Activated CD4-positive, alpha-beta T cell treated with anti-CD3 and anti-CD28 coated beads, Interleukin-2, Interleukin-4, amounts not matched to agents 100 ng/mL and 50 ng/mL, durations not matched to agents 16 hours and 8 hours (primary cell): ENCODE data around the gene SPEM3.

ENCODE experiments used
- DNase-seq: peaks from one replicate; pipeline ENCODE4 v3.0.0-alpha.2; 2020; ENCODE audit warnings: low spot score

SPEM3 gene

DNA sequence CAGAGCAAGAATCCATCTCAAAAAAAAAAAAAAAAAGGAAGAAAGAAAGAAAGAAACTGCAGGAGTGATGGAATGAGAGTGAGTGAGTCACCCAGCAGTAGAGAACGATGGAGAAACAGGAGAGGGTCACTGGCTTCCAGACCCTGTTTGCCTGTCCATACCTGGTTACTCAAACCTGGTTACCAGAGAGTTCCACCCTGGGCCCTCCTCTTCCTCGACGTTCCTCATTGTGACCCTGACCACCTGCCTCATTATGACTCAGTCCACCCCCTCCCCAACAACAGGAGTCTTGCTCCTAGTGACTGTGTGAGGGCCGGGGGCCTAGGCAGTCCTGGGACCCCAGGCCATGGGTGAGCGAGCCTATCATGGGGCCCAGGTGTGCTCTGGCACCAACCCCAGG lies at the start of gene SPEM3:
TSS of gene SPEM3 (plus strand) at position 301 of the 400 bp plus-strand sequence. CDS start at position 347, 46 bp downstream.
- no peak for DNase-seq

DNA sequence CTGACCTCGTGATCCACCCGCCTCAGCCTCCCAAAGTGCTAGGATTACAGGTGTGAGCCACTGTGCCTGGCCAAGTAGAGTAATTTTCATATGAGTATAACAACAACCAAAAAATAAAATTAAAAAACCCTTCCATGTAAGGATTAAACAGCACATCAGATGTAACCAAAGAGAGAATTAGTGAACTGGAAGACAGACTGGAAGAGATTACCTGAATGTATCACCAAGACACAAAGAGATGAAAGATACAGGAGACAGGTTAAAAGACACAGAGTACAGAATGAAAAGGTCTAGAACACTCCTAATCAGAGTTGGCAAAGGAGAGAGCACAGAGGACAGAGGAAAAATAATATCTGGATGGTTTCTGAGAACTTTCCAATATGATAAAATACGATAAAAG lies 49.5 kb upstream of the SPEM3 start:
- no peak for DNase-seq

- DNase-seq, result no peak
Measured at GRCh38 chr17:7380321-7380720, 48.3 kb upstream of the SPEM3 start.

GRCh38 chr17:7380855-7381683 lies 47.6 kb upstream of the SPEM3 start, which contains the start of gene TNK1:
Gene TNK1, plus strand, starts transcription at chr17:7381089. Its CDS starts 1,838 bp downstream, at chr17:7382927.
- DNase-seq, result no peak

DNA sequence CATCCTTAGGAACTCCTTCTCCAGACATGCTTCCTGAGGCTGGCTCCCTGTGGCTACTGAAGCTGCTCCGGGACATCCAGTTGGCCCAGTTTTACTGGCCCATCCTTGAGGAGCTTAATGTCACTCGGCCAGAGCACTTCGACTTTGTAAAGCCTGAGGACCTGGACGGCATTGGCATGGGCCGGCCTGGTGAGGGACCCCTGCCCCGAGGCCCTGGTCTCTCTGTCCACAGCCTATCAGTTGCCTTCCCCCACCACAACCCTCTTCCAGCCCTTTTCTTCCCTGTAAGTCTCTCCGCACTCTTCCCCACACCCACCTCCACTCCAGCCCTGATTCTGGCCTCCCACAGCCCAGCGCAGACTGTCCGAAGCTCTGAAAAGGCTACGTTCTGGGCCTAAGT lies 45.8 kb upstream of the SPEM3 start:
- no peak for DNase-seq

DNA sequence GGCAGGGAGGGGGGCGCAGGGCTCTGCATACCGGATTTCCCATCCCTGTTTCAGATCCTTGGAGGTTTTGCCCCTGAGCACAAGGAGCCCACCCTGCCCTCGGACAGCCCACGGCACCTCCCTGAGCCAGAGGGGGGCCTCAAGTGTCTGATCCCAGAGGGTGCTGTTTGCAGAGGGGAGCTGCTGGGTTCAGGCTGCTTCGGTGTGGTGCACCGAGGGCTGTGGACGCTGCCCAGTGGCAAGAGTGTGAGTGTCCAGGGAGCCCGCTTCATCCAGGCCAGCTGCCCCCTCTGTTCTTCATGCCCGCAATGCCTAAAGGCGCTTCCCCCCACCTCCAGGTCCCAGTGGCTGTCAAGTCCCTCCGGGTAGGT lies 45.3 kb upstream of the SPEM3 start:
- DNase-seq, result no peak

- peak; percentile 71 for DNase-seq
Measured at GRCh38 chr17:7383742-7384488, 44.7 kb upstream of the SPEM3 start.

DNA sequence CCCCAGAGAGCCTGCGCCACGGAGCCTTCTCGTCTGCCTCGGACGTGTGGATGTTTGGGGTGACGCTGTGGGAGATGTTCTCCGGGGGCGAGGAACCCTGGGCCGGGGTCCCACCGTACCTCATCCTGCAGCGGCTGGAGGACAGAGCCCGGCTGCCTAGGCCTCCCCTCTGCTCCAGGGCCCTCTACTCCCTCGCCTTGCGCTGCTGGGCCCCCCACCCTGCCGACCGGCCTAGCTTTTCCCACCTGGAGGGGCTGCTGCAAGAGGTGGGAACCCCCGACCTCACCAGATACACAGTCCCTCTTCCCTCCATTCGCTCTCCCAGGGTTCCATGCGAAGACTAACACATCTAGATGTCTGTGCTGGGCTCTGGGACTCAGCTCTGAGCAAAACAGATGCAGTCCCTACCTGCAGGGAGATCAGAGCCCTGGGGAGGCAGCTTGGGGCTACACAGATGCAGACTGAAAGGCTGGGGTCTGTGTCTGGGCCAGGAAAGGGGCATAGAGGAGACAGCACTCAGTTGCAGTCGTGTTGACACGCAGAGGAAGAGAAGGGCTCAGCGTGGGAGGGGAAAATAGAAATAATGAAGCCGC lies 44.1 kb upstream of the SPEM3 start:
- DNase-seq, result no peak

GRCh38 chr17:7388856-7389255 lies 39.8 kb upstream of the SPEM3 start:
- DNase-seq, result no peak

GRCh38 chr17:7389924-7390910 lies 38.4 kb upstream of the SPEM3 start:
- no peak for DNase-seq

- no peak for DNase-seq
Measured at GRCh38 chr17:7391307-7391706, 37.4 kb upstream of the SPEM3 start.

DNA sequence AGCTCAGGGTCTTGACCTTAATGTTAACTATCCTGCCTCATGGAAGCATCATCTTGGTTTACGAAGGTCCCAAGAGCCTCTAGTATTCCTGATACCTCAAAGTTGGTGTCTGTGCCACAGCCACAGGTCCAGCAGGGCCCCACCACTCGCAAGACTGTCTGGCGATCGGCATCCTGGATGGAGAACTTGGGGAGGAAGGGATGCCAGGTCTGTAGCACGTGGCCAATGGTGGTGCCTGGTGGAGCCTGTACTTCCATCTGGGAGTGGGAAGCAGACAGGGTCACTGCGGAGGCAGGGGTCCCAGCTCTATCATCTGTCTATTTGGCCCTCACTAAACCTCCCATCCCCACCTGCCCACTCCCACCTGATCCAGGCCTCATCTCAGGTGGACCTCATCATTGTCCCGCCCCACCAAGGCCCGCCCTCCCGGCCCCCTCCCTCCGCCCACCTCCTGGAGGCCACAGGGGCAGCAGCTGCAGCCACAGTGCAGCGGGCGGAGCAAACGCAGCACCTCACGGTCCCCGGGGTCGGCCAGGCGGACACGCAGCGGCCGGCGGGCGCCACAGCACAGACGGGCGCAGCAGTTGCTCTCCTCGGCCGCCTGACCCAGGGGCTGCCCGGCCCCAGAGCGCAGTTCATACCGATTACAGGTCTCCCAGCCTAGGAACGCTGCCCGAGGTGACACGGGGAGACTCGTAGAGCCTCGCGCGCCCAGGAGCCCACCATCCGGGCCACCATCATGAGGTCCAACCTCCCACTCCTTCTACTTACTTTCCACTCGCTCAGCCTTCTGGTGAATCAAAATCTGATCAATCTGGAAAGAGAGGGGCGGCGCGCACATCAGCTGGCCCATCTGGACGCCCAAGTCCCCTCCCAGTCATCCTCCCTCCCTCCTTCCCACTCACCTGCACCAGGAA lies 35.7 kb upstream of the SPEM3 start:
- DNase-seq, result no peak

DNA sequence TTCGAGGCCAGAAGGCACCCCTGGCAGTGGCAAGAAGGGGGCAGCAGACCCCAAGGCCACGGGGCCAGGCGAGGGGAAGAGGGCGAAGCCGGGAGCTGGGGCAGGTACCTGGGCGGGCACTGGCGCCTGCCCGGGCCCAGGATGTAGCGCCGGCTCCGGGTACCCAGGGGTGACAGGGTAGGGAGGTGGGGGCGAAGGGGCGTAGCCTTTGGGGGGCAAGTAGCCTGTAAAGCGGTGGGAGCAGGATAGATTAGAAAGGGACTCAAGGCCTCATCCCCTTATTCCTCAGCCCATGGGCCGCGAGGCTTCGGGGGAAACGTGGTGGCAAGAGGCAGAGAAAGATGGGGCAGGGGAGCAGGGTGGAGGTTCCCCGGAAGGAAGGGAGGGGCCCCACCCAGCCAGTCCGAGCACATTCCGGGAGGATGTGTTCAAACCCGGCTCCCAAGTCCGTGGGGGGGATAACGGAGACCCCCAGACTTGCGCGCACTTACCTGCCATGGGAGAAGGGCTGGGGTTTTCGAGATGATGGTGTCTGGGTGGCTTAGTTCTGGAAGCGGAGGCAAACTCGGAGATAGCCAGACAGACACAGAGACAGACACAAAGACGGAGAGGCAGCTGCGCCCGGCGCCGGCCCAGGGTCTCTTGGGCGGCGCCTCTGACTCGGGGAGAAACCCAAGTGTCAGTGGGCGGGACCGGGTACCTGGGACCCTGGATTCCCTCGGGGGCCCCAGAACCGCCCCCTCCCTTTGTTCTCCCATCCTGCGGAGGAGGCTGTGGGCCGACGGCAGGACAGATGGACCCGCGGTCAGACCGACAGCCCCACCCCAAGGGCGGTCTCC lies 34.8 kb upstream of the SPEM3 start:
- DNase-seq, result peak; percentile 41

DNA sequence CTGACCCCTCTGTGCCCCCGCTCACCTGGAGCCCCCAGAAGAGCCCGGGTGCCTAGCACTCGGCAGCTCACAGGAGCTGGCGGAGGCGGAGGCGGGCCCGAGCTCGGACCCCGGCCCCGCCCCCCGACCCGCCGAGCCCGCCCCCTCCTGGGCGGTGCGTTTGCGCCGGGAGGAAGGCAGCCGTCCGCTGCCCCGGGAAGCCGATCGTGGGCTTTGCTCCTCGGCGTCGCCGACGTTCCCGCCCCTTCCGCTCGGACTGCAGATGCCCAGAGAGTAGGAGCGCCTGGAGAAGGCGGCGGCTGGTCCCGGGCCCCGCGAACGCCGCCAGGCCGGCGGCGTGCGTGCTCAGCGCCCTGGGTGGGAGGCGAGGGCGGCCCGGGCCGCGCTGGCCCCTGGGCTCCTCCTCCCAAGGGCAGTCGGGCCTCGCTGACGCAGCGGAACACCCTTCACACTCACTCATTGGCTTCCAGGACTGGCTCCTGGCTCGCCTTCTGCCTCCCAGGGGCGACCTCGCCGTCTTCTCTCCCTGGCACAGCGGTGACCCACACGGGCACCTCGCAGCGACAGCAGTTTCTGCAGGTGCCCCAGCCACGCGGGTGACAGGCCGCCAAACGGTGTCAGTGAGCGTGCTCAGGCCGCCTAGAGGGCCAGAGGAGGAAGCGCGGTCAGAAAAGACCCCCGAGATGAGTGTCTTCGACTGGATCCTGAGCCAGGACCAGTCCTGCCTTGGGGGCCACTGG lies 34.0 kb upstream of the SPEM3 start, which contains the start of gene PLSCR3:
TSS of gene PLSCR3 (minus strand) at position 74 of the 740 bp plus-strand sequence. CDS start 415 bp downstream, outside the sequence.
- peak; percentile 83 for DNase-seq

GRCh38 chr17:7396147-7396546 lies 32.5 kb upstream of the SPEM3 start:
- DNase-seq, result no peak

DNA sequence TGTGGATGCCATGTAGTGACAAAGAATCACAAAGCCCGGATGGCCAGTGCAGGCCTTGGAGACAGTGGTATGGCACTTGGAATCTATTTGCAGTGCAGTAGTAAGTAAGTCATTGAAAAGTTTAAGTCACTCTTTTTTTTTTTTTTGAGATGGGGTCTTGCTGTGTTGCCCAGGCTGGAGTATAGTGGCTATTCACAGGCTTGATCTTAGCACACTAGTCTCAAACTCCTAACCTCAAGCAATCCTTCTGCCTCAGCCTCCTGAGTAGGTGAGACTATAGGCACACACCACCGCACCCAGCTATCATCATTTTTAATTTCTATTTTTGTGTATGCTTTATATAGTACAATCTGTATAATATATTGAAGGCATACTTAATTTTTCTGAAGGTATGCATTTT lies 30.0 kb upstream of the SPEM3 start:
- no peak for DNase-seq

DNA sequence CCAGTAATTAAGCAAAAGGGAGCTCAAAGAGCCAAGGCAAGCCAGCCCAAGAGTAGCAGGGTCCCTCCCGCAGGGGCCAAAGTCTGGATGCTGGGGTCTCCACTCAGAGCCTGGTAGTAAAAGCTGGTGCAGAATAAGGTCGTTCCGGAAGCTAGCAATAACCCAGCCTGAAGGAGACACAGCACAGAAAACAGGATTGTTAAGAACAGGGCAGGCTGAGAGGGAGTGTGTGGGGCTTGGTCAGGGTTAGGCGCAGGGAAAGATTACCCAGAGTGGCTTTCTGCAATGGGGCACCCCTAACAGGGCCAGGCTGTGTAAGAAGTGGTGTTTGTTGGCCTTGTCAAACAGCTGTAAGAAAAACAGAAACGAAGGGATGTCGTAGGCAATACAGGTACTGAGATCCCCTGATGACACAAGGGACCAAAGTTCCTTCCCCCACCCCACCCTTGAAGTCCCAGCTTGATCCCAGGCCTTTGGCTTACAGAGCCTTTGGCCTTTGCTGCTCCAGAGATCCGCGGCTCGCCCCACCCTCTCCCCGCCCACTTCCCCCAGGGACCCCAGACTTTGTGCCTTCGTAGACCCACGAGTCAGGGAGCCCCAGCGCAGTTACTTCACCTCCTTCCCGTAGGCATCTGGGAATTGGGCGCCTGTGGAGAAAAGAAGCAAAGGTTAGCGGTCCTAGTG lies 25.5 kb upstream of the SPEM3 start:
- DNase-seq, result no peak

DNA sequence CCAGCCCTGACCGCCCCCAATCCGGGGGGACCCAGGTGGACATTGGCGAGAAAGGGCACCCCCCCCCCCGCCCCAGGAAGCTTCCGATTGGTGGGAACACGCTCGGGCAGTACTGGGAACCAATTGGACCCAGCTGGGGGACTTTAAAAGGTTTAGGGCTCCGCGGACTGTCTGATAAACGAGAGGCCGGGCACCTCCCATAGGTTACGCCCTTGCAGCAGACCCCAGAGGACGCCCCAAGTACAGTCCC lies 25.0 kb upstream of the SPEM3 start:
- no peak for DNase-seq
